ENCODE results near the gene TMEM219. TPM values are rescaled to one million over a fixed set of nuclear protein-coding genes. Genes with fewer than 3 reads are reported as not detected.
"Not testable (repeated sequence)": the region's sequence is repeated elsewhere in the genome, so short reads cannot be mapped to it uniquely, and the experiment has no call there.

TMEM219 gene
- total RNA-seq, 1 experiment from 2014 or later: 79.7 TPM

DNA sequence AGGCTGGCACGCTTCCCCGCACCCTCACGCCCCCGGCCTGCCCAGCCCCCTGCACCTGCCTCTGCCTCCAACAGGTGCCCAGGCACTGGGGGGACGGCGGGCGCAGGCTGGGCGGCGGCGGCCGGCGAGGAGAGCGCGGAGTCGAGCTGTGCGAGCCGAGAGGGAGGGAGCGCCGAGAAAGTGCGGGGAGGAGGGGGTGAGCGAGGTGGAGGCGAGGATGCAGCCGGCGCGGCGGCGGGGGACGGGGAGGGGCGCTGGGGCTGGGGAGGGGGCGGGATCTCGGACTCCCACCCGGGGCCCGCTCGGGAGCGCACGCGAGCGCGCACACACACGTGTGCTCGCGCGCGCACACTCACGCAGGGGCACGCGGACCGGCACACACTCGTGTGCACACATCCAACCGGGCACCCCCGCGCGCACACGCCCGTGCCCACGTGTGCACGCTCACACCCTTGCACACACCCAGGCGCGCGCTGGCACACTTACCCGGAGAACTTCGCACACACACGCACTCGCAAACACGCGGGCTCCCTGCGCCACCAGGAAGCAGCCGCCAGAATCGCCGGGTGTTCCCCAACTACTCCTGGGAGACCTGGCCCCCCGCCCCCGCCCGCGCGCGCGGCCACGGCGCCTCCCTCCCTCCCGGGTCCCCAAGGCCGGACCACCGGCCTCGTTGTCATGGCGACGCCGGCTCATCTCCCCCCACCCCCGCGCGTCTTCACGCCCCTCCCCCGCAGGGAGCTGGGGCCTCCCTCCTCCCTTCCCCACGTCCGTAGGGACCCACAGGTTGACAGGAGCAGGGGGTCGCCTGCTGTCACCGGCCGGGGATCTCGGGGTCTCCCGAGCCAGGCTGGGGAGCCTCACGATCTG lies 49.2 kb downstream of the TMEM219 start, which contains the start of gene DOC2A:
DOC2A (minus strand) TSS at position 184 of the 870 bp plus-strand sequence. CDS start 805 bp downstream, outside the sequence.
- DNase-seq (ENCODE audit: low read depth): no peak

DNA sequence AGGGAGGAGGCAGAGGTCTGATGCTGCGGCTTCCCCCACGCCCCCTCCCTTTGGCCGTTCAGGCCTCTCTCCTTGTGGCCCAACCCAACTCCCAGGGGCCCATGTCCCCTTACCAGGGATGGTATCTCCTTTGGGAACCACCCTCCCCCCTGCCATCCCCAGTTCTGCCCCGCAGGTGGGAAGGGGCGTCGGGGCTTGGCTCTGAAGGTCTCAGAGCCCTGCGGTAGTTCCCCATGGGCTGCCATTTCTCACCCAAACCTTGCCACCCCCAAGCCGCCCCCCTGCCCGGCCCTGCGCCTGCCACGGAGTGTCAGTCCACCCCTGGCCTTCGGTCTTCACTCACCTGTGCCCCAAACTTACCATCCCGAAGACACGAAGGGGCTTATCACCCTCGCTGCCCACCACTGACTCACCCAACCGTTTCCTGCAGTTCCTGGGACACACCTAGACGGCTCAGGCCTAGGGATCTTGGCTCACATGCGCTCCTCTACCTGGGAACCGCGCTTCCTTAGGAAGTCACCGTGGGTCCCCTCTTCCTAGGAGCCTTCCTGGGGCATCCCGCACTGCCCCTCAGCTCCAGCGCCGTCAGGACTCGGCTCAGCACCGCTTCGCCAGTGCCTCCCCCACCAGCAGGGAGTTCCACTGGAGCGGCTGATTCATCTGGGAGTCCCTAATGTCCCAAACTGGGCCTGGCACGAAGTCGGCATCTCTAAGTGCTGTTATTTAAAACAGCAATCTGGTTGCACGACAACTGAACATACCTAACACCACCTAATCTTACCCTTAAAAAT lies 50.0 kb downstream of the TMEM219 start:
- DNase-seq (ENCODE audit: low read depth): no peak

DNA sequence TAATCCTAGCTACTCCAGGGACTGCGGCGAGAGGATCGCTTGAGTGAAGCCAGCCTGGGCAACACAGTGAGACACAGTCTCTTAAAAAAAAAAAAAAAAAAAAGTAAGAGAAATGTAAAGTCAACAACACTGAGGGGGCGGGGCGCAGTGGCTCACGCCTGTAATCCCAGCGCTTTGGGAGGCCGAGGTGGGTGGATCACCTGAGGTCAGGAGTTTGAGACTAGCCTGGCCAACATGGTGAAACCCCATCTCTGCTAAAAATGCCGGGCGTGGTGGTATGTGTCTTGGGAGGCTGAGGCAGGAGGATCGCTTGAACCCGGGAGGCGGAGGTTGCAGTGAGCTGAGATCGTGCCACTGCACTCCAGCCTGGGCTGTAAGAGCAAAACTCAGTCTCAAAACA lies 50.7 kb downstream of the TMEM219 start:
- not testable (repeated sequence) for DNase-seq (ENCODE audit: low read depth)

DNA sequence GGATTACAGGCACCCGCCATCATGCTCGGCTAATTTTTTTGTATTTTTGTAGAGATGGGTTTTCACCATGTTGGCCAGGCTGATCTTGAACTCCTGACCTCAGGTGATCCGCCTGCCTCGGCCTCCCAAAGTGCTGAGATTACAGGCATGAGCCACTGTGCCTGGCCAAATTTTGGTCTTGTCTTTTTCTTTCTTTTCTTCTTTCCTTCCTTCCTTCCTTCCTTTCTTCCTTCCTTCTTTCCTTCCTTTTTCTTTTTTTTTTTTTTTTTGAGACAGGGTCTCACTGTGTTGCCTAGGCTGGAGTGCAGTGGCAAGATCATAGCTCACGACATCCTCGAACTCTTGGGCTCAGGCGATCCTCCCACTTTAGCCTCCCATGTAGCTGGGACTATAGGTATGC lies 53.6 kb downstream of the TMEM219 start:
- not testable (repeated sequence) for DNase-seq (ENCODE audit: low read depth)

DNA sequence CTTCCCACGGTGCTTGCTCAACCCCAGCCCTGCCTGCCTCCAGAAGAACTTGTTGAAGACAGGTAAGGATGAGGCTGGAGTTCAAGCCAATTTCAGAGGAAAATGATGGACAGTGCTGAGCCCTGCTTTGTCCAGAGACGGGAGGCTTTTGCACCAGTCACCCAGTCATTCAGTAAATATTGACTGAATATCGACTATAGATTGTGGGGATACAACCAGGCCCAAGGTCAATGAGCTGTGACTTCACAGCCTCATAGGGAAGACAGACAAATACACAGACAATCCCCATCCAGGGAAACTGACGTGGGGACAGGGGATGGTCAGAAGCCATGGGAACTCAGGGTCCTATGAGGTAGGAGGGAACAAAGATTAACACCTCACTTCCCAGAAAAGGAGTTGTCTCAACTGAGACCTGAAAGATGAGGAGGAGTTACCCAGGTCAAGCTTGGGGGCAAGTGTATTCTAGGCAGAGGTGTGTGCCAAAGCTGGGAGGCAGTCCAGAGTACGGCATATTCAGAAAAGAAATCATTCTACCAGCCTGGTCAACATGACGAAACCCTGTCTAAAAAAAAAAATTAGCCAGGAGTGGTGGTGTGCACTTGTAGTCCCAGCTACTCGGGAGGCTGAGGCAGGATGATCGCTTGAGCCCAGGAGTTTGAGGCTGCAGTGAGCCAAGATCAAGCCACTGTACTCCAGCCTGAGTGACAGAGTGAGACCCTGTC lies 54.8 kb downstream of the TMEM219 start:
- DNase-seq (ENCODE audit: low read depth): no peak

DNA sequence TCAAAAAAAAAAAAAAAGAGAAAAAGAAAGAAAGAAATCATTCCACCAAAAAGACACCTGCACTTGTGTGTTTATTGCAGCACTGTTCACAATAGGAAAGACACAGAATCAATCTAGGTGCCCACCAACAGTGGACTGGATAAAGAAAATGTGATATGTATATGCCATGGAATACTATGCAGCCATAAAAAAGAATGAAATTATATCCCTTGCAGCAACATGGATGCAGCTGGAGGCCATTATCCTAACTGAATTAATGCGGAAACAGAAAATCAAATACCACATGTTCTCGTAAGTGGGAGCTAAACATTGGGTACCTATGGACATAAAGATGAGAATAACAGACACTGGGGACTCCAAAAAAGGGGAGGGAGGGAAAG lies 55.4 kb downstream of the TMEM219 start:
- no peak for DNase-seq (ENCODE audit: low read depth)

GRCh38 chr16:30017937-30018336 lies 56.1 kb downstream of the TMEM219 start:
- DNase-seq (ENCODE audit: low read depth): not testable (repeated sequence)

- peak; percentile 24 for DNase-seq (ENCODE audit: low read depth)
Observed at GRCh38 chr16:30018731-30019158, 56.9 kb downstream of the TMEM219 start.

Other genes with a start within 250 kb of the TMEM219 start
- not detected in 2 replicates for gene C16orf54, start 216.1 kb upstream of the TMEM219 start, total RNA-seq (2014; rRNA removed)
- not detected in 2 replicates for gene ZG16, start 183.8 kb upstream of the TMEM219 start, total RNA-seq (2014; rRNA removed)
- 100 and 108 TPM in 2 replicates for gene KIF22, start 171.3 kb upstream of the TMEM219 start, total RNA-seq (2014; rRNA removed)
- 126 and 147 TPM in 2 replicates for gene MAZ, start 155.6 kb upstream of the TMEM219 start, total RNA-seq (2014; rRNA removed)
- gene PRRT2, start 149.9 kb upstream of the TMEM219 start, total RNA-seq (2014; rRNA removed): 0.58 and 1.1 TPM in 2 replicates
- 63.2 and 63.4 TPM in 2 replicates for gene PAGR1, start 145.9 kb upstream of the TMEM219 start, total RNA-seq (2014; rRNA removed)
- gene MVP, start 141.6 kb upstream of the TMEM219 start, total RNA-seq (2014; rRNA removed): 275 and 303 TPM in 2 replicates
- 75.5 and 89.7 TPM in 2 replicates for gene CDIPT, start 98.9 kb upstream of the TMEM219 start, total RNA-seq (2014; rRNA removed)
- 10.9 and 15.2 TPM in 2 replicates for gene SEZ6L2, start 62.5 kb upstream of the TMEM219 start, total RNA-seq (2014; rRNA removed)
- 5.0 and 8.9 TPM in 2 replicates for gene ASPHD1, start 61.6 kb upstream of the TMEM219 start, total RNA-seq (2014; rRNA removed)
- 12.2 and 18.3 TPM in 2 replicates for gene KCTD13, start 35.9 kb upstream of the TMEM219 start, total RNA-seq (2014; rRNA removed)
- gene TAOK2, start 11.8 kb downstream of the TMEM219 start, total RNA-seq (2014; rRNA removed): 87.7 and 93.3 TPM in 2 replicates
- 12.2 and 22.4 TPM in 2 replicates for gene HIRIP3, start 33.5 kb downstream of the TMEM219 start, total RNA-seq (2014; rRNA removed)
- gene INO80E, start 34.2 kb downstream of the TMEM219 start, total RNA-seq (2014; rRNA removed): 116 and 194 TPM in 2 replicates
- not detected in 2 replicates for gene DOC2A, start 48.9 kb downstream of the TMEM219 start, total RNA-seq (2014; rRNA removed)
- not detected in 2 replicates for gene C16orf92, start 61.1 kb downstream of the TMEM219 start, total RNA-seq (2014; rRNA removed)
- gene TLCD3B, start 69.2 kb downstream of the TMEM219 start, total RNA-seq (2014; rRNA removed): not detected in 2 replicates
- 2,146 and 2,472 TPM in 2 replicates for gene ALDOA, start 103.7 kb downstream of the TMEM219 start, total RNA-seq (2014; rRNA removed)
- gene PPP4C, start 113.9 kb downstream of the TMEM219 start, total RNA-seq (2014; rRNA removed): 142 and 154 TPM in 2 replicates
- gene TBX6, start 129.8 kb downstream of the TMEM219 start, total RNA-seq (2014; rRNA removed): 0.29 and 1.5 TPM in 2 replicates
- 6.8 and 14.2 TPM in 2 replicates for gene YPEL3, start 134.1 kb downstream of the TMEM219 start, total RNA-seq (2014; rRNA removed)
- 0.83 and 1.0 TPM in 2 replicates for gene GDPD3, start 151.5 kb downstream of the TMEM219 start, total RNA-seq (2014; rRNA removed)
- gene MAPK3, start 161.1 kb downstream of the TMEM219 start, total RNA-seq (2014; rRNA removed): 37.5 and 46.3 TPM in 2 replicates
- 5.0 and 6.7 TPM in 2 replicates for gene CORO1A, start 221.5 kb downstream of the TMEM219 start, total RNA-seq (2014; rRNA removed)
- 257 and 647 TPM in 2 replicates for gene BOLA2B, start 231.6 kb downstream of the TMEM219 start, total RNA-seq (2014; rRNA removed)
- gene SLX1A, start 231.8 kb downstream of the TMEM219 start, total RNA-seq (2014; rRNA removed): 40.2 and 49.2 TPM in 2 replicates
- 2.6 and 5.4 TPM in 2 replicates for gene SULT1A3, start 237.2 kb downstream of the TMEM219 start, total RNA-seq (2014; rRNA removed)

Data from LHCN-M2 (cell line).